ENCODE results near the gene FBXO21.

- TF ChIP-seq EZH2 (IDR thresholded peaks at IDR 0.05; ENCODE audit: insufficient read depth, poor library complexity, severe bottlenecking) (no peak), EZH2phosphoT487 (IDR thresholded peaks at IDR 0.05; ENCODE audit: insufficient read depth, low read depth) (no peak)
These were observed 71.3 kb downstream of the FBXO21 start for GRCh38 chr12:117118838-117119591.
